ENCODE results near the gene PLD1. TPM values are rescaled to one million over a fixed set of nuclear protein-coding genes. Genes with fewer than 3 reads are reported as not detected.

PLD1 gene
- total RNA-seq, 4 donors from 2014 or later = 30.9 to 67.9 (median 56.0) TPM

GRCh38 chr3:171648069-171648468 lies 162.2 kb downstream of the PLD1 start:
- intact Hi-C loops (cut with DNase I) = loop anchor here (5.0 to 10.0 kb wide), 2 partner anchors 124 to 187 kb away; no protein-coding TSS in a partner anchor
- peaks cover 0 to 59% (median 0%) of the 10 kb centered on the region in 3 donors for H3K36me3 ChIP-seq
- H3K9me3 ChIP-seq = no peaks in the 10 kb centered on the region
- no peaks in the 10 kb centered on the region for H3K27me3 ChIP-seq
- no peak overlapping the region for H3K27ac ChIP-seq
- DNase-seq = no peak
- peaks cover 0 to 9% (median 3%) of the 10 kb centered on the region in 3 donors for H3K4me1 ChIP-seq
- no peak for TF ChIP-seq POLR2A (IDR thresholded peaks at IDR 0.05)
- TF ChIP-seq, protein P1, sequence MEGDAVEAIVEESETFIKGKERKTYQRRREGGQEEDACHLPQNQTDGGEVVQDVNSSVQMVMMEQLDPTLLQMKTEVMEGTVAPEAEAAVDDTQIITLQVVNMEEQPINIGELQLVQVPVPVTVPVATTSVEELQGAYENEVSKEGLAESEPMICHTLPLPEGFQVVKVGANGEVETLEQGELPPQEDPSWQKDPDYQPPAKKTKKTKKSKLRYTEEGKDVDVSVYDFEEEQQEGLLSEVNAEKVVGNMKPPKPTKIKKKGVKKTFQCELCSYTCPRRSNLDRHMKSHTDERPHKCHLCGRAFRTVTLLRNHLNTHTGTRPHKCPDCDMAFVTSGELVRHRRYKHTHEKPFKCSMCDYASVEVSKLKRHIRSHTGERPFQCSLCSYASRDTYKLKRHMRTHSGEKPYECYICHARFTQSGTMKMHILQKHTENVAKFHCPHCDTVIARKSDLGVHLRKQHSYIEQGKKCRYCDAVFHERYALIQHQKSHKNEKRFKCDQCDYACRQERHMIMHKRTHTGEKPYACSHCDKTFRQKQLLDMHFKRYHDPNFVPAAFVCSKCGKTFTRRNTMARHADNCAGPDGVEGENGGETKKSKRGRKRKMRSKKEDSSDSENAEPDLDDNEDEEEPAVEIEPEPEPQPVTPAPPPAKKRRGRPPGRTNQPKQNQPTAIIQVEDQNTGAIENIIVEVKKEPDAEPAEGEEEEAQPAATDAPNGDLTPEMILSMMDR (IDR thresholded peaks at IDR 0.05) = no peak
- H3K4me3 ChIP-seq = no peak overlapping the region

DNA sequence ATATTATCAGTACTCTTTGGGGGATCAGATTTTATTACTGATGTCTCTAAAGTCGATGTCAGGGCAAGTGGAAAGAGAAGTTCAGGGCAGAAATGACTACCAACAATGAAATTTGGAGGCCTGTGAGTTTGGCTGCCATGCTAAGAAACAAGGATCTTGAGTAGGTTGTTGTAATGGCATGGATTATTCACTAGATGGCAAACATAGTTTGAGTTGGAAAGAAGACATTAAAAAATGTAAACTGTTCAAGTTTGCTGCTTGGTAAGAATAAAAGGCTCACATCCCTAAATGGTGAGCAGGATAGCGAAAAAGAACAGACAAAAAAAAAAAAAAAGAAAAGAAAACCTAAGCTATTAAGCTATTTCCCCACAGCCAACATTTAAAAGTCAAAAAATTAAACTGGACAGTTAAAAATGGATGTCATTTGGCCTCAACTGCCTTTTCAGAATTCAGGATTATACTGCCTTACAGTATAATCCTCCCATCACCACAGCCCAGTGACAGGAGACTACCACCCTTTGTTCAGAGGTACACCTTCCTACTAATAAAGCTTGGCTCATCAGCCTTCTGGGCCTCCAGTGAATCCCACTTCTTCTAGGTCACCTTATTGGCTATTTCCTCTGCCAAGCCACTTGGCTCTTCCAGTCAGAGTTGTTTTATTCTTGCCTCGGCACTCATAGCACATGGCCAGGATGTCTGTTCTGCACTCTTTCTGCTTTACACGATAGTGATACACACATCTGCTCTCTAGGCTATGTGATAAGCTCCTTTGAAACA lies 163.7 kb downstream of the PLD1 start:
- intact Hi-C loops (cut with DNase I) = loop anchor here (5.0 to 10.0 kb wide), 2 partner anchors 126 to 188 kb away; no protein-coding TSS in a partner anchor
- H3K9me3 ChIP-seq = no peaks in the 10 kb centered on the region
- H3K27me3 ChIP-seq = no peaks in the 10 kb centered on the region
- 18 to 26% methylated on average over 4 of the region's 4 CpGs for WGBS, 2 donors
- peaks cover 0 to 9% (median 3%) of the 10 kb centered on the region in 3 donors for H3K4me1 ChIP-seq
- no peak overlapping the region for H3K4me3 ChIP-seq
- peaks cover 0 to 62% (median 0%) of the 10 kb centered on the region in 3 donors for H3K36me3 ChIP-seq
- TF ChIP-seq, protein P1 (IDR thresholded peaks at IDR 0.05) = peak in 5 of 6 experiments; percentile 43 to 64 (median 57)
- TF ChIP-seq POLR2A (IDR thresholded peaks at IDR 0.05) = no peak
- peak overlapping the region in 3 of 4 donors; percentile 26 to 63 (median 56) for H3K27ac ChIP-seq
- DNase-seq = no peak

- TF ChIP-seq POLR2A (IDR thresholded peaks at IDR 0.05) = no peak
- TF ChIP-seq, protein P1 (IDR thresholded peaks at IDR 0.05) = no peak
- DNase-seq = no peak
- 84 to 86% methylated on average over 7 to 8 of the region's 8 CpGs for WGBS, 2 donors
- Histone ChIP-seq H3K4me1 (peaks cover 0 to 15% (median 8%) of the 10 kb centered on the region in 3 donors), H3K36me3 (peaks cover 0 to 60% (median 0%) of the 10 kb centered on the region in 3 donors), H3K27ac (no peak overlapping the region), H3K9me3 (no peaks in the 10 kb centered on the region), H3K4me3 (no peak overlapping the region), H3K27me3 (no peaks in the 10 kb centered on the region)
- intact Hi-C loops (cut with DNase I) = loop anchor here (5.0 to 10.0 kb wide), 2 partner anchors 128 to 190 kb away; no protein-coding TSS in a partner anchor
Measured at GRCh38 chr3:171644681-171645080, 165.6 kb downstream of the PLD1 start.

- Histone ChIP-seq H3K36me3 (peaks cover 0 to 55% (median 0%) of the 10 kb centered on the region in 3 donors), H3K27me3 (no peaks in the 10 kb centered on the region), H3K9me3 (no peaks in the 10 kb centered on the region), H3K4me1 (peaks cover 0 to 15% (median 8%) of the 10 kb centered on the region in 3 donors), H3K27ac (no peak overlapping the region), H3K4me3 (no peak overlapping the region)
- no peak for TF ChIP-seq POLR2A (IDR thresholded peaks at IDR 0.05)
- TF ChIP-seq, protein P1 (IDR thresholded peaks at IDR 0.05) = no peak
- DNase-seq = no peak
- intact Hi-C loops (cut with DNase I) = loop anchor here (10.0 kb wide), 1 partner anchor 191 kb away; no protein-coding TSS in a partner anchor
- 73 to 74% methylated on average over 4 of the region's 4 CpGs for WGBS, 2 donors
Measured at GRCh38 chr3:171643681-171644080, 166.6 kb downstream of the PLD1 start.

DNA sequence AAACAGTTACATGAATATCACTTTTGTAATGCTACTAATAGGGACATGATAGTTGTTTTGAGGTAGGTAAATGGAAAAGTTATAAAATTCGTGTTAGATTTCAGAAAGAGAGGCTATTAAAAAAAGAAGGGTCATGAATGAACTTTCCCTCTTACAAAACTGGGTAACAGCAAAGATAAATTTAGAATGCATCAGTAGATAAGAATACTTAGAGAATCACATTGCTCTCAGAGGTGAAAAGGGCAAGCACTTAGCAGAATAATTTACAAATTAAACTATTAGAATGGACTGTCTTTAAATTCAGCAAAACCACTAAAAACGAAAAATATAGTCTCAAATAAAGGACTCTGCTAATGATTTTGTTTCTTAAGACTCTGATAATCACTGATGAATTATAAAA lies 167.2 kb downstream of the PLD1 start:
- Histone ChIP-seq H3K36me3 (peaks cover 0 to 56% (median 4%) of the 10 kb centered on the region in 3 donors), H3K4me3 (no peak overlapping the region), H3K9me3 (no peaks in the 10 kb centered on the region), H3K4me1 (peaks cover 0 to 15% (median 8%) of the 10 kb centered on the region in 3 donors), H3K27me3 (no peaks in the 10 kb centered on the region), H3K27ac (no peak overlapping the region)
- DNase-seq = no peak
- TF ChIP-seq, protein P1 (IDR thresholded peaks at IDR 0.05) = no peak
- TF ChIP-seq POLR2A (IDR thresholded peaks at IDR 0.05) = no peak
- intact Hi-C loops (cut with DNase I) = loop anchor here (10.0 kb wide), 1 partner anchor 192 kb away; no protein-coding TSS in a partner anchor
- WGBS, 2 donors = 48 to 50% methylated on average over 2 of the region's 2 CpGs

All from esophagus squamous epithelium (tissue), 5 donors.